Tongue (tissue), 2 donors: ENCODE data around the gene SLCO3A1. TPM values are rescaled to one million over a fixed set of nuclear protein-coding genes. Genes with fewer than 3 reads are reported as not detected.
A peak's percentile ranks its signal among the peaks of the same experiment; 100 is the strongest.

Experiments used
- DNase-seq: peaks from one replicate; pipeline ENCODE4 v3.0.0-alpha.2; 2015
- total RNA-seq: library from RNA; depleted of rRNA; stranded (reverse); fragments of >200 nt; gene quantifications from one replicate; pipeline ENCODE4 v1.2.3, GENCODE V29; 2014

Gene SLCO3A1
- total RNA-seq, 1 donor from 2014 or later, result 10.7 TPM

DNA sequence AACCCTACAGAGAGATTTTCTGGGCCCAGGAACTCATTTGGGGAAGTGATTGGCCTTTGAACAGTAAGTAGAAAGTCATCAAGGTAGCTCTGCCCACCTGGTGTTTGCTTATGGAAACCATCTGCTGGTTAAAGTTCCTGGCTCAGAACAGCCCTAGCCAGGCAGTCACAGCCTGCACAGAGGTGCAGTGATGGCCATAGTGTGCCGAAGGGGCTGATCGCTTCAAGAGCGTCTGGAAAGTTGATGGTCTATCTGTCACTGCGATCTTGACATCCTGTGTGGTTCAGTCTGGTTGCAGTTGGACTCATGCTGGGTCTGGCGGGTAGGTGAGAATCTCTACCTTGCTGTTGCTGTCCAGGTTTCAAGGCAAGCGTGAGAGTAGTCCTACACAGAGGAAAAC, 151.6 kb downstream of the SLCO3A1 start:
- DNase-seq, result no peak

DNA sequence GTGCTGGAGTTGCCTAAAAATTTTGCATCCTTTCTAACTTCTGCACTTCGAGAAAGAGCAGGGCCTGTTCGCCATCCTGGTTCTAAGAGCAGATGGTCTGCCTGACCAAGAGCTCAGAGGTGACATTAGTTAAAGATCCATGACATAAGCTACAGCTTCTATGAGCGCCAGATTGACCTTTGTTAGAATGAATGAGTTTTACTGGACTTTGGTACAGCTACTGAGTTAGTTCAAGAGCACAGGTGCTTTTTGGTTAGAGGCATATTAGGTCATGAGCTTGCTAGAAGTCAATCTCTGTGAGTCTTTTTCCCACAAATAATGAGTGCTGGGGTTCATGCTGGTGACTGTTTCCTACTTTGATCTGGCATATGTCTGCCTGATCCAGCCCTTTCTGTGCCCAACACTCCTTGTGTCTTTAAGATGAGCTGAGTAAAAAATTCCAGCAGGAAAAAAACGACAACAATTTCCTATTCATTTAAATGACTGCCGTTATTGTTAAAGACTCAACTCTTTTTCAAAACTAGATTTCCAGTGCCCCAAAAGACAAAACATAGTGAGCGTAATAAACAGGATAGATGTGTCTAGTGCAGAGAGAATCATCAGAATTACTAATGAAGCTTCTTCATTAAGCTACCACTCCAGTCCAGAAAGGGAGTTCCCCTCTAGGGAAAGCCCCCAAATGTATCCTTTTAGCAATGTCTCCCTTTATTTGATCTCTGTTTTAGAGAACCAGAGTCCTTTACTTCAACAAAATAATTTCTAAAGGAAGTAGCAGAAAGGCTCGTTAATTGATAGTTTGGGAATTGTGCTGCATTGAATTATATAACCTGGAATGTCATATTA, 152.9 kb downstream of the SLCO3A1 start:
- no peak for DNase-seq

DNA sequence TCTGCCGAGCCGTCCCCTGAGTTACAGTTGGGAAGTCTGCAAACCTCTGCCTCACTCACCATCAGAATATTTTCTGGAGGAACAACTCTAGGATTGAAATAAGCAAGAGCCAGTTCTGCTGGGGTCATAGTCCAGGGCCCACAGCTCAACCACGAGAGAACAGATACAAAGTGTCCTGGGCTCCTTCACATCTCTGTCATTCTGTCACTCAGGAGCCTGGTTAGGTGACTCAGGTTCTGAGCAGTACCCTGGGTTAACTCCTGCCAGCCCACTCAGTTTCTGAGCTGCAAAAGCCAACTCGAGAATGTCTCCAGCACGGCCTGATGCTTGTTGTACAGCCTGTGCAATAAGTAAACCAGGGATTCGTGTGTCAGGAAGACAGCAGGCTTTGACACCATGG, 155.7 kb downstream of the SLCO3A1 start:
- no peak for DNase-seq

DNA sequence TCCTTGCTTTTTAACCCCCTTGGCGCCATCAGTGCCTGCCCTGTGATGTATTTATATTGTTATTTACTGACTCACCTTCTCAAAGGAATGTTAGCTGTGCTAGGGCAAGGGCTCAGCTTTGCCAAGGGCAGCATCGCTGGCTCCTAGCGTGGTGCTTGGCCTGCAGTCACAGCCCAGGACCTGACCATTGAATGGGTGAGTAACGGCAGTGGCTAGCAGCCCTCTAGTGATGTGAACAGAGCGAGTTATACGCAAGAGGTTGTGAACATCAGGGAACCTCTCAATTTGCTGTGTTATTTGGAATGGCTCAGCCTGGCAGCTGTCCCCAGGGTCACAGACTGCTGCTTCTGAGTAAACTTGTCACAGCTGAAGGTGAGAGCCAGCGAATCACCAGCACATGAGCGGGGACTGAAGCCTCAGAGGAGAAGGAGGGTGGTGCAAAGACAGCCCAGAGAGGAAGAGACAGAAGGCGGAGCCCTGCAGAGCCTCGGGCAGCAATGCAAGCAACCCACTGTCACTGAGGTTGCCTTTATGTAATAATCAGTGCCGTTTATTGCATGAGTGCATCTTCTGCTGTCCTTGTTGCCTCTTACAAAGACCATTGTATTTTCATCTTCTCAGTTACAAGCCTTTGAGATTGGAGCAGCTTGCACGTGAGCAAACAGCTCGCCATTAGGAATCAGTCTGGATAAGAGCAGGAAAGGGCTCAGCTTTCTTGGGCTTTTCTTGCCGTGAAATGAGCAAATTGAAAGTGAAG, 158.3 kb downstream of the SLCO3A1 start:
- no peak for DNase-seq

DNA sequence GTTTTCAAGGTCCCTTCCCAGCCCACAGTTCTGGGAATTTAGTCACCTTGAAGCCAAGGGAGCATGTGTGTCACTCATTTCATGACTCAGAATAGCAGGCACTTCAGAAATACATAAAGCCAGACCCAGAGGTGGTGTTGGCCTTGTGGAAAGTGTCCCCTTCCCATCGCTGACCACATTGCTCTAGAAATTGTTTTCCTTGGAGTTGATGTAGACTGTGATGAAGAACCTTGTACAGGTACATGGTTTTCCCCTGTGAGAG, 158.8 kb downstream of the SLCO3A1 start:
- no peak for DNase-seq

DNA sequence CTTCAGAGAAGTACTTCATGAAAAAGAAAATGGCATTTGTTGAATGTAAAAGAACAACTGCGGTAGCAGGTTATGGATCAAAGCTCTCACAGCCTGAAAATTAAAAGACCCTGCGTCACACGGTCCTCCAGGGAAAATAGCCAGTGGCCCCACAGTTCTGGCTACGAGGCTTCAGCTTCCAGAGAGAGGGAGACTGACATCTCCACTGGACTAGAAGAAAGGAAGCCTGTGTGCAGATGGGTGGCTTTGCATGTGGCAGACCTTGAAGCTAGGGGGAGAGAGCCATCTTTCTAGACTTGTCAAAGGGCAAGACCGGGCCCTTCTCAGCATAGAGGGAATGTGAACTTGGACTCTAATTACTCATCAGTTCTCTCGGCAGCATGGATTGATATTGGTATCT, 159.4 kb downstream of the SLCO3A1 start:
- DNase-seq, result no peak

DNA sequence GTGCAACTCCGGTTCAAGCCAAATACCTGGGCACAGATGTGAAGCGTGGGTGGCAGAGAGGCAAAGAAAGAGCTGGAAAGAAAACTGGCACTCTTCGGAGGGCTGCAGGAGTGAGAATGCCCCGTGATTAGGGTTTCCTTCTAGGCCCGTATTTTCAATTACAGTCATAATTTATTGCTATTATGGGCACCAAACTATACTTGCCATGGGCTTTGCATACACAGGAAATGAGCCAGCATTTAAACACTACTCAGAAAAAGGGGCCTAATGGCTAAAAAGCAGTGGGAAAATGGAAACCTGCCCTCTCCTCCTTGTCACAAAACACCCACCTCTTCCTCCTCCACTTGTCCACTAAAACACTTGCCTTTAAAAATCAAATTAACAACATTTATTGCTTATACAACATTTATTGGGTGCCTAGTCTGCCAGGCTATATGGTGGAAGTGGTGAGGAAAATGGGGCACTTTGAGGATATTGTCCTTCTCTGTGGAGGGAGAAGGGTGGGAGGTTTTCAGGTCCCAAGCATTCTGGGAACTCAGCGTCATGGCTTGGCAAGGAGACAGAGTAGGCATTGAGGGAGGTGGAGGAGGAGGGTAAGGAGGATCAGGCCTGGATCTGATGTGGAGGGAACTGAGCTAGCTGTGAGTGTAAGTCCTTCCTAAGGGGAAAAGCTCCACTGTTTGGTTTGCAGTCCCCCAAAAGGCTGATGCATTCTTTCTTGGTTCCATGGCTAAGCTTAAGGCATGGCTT, 160.9 kb downstream of the SLCO3A1 start:
- DNase-seq, result no peak

DNA sequence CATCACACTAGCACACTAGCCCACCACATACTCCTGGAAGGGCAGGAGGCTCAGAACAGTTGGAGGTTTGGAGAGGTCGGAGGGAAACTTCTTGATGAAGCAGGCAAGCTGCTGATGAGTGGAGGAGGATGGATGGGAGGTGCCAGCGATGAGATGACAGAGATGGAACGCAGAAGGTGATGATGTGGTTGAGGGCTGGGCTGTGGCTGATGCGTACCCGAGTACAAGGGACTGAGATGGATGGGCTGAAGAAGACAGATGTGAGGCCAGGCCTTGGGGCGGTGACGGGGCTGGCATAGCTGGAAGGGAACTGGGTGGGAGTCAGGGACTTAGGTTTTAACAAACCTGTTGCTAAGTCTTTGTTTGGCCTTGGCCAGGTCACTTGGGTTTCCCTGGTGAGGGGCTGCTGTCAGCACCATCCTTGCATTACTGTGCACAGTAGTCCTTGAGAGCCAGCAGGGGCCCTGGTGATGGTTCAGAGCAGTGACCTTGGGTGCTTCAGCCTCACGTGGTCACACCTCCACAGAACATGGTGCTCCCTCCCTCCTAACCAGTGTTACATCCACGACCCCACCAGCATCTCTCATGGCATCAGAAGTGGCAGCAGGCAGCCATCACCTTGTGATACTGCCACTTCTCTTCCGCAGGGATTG, 164.5 kb downstream of the SLCO3A1 start:
- DNase-seq, result no peak

DNA sequence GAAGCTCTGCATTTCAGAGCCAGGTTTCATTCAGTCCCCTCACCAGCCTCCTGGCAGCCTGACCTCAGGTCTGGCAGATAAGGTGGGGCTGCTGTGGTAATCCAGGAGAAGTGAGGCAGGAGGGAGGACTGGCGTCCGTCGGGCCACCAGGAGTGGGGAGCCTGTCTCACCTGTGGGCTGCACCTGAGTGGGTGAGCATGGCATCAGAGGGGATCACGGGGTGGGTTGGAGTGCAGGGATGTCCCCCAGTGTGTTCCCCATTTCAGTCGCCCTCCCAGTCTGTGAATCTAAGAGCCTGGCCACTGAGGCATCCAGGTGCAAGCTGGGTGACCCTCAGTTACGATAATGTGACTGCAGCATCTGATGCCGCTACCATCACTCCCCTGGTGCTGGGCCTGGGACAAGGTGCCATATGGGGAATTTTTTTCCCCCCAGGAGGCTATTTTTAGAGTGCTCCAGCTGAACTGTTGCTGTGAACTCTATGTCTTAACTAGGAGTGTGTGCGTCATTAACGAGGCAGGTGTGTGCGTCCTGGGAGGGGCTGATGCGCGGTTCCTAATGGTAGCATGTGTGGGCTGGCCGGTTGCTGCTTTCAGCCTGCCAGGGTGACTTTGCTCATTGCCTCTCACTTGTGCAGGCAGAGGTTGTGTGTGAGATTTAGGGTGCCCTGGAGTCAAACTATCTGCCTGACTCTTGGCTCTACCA, 165.2 kb downstream of the SLCO3A1 start:
- DNase-seq, result peak; percentile 13

DNA sequence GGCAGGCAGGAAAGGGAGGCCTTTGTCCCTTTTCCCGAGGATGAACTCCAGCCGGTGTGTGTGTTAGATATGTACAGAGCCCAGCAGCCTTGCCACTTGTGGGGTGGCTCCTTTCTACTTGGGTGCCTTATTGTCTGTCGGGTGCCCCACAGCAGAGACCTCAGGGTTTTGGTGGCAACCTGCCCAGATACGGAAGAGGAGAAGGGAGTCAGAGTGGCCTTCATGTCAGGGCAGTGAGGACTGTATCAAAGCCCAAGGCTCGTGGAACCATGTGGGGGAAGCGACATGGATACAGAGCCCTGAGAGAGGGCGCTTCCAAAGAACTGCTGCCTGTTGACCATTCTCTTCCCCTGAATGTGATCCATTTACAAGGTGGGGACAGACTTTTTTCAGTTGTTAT, 166.2 kb downstream of the SLCO3A1 start:
- no peak for DNase-seq

DNA sequence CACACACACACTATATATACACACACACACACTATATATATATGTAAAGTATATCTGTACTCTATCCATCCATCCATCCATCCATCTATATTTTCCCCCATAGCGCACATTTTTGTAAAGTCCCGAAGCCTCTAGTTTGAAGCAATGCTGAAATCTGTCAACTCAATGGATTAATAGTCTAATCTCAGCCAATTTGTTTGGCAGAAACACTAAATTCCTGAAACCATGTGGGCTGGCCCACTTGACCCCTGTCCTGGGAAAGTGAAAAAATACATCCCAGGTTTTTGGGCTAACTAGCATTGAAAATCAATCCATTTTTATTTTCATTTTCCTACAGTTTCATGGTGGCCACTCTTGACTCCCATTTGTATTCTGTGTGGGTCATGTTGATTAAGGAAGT, 166.7 kb downstream of the SLCO3A1 start:
- DNase-seq, result no peak

DNA sequence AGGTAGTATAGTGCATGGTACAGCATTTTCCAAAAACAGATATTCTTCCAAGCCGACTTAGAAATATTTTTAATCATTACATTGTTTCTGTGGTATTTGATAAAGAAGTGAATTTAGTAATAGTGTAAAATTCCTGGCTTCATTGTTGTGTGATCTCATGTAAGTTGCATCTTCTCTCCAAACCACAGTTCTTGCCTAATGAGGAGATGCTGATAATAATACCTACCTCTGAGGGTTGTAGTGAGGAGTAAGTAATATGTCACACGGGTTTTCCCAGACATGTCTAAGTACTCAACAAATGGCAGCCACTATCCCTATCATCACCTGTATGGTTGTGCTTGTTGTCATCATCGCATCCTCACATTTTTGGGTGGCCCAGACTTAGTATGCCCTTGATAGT, 167.3 kb downstream of the SLCO3A1 start:
- no peak for DNase-seq

DNA sequence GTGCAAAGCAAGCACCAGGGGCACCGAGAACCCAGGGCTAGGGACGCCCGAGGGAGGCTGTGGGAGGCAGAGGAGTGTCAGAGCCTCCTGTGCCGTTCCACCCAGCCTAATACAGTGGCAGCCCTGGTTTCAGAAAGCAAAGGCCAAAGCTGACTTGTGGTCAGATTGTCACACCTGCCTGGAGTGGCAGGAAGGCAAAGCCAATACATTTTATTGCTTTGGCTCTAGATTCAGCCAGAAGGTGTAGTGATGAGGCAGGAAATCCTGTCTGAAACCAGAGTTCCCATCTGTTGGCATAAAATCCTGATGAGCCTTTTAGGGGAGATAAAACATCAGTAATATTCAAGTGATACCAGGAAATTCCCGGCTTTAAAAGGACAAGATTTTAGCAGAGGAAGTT, 168.3 kb downstream of the SLCO3A1 start:
- no peak for DNase-seq

DNA sequence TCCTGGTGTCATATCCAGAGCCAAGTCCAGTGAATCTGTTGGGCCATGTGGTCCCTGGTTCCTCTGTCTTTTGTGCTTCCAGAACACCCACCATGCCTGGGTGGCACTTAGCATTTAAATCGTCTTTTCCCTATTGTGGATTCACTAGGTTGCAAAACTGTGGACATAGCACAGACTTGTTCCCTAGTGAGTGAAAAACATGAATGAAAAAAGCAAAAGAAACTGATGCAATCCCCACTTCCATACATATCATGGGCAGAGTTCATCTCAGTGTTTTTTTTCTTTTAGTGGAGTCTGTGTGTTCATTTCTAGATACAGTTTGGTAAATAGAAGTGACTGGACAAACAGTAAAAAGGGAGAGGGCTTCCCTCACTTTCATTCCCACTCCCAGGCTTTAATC, 170.5 kb downstream of the SLCO3A1 start:
- DNase-seq, result no peak

DNA sequence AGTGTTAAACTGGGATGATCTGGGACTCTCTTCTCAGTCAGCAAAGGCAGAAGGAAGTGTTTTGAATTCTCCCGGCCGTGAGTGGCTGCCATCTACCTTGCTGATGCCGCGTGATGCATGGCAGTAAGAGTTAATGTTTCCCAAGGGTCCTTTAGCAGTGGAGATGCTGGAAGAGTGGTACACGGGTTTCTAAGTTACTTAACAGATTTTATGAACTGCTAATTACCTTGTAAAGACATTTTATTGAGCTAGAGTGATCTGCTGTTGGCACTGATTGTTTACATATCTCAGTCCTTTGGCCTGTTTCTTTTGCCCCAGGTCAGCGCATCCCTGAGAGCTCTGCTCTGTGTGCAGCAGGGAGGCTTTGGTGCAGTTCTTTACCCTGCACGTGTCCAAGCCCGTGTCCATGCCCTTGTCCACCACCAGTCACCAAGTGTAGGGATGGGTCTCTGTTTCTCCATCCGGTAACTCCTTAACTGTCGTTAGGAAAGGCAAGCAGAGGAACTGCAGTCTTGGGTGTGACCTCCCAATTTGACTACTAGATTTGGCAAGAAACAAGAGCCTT, 172.3 kb downstream of the SLCO3A1 start:
- no peak for DNase-seq

DNA sequence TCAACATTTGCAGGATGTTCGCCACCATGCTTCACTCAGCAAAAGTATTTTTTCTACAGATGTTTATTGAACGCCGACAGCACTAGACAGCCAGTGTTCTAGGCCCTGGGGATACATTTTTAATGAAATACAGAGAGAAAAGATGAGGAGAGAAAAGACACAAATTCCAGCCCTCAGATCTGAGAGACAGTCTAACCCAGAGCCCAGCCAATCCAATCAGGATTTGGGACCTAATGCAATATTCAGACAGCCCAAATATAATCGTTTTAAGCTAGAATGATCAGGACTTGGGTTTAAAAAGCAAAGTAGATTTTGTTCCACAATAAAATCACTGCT, 174.8 kb downstream of the SLCO3A1 start:
- no peak for DNase-seq

DNA sequence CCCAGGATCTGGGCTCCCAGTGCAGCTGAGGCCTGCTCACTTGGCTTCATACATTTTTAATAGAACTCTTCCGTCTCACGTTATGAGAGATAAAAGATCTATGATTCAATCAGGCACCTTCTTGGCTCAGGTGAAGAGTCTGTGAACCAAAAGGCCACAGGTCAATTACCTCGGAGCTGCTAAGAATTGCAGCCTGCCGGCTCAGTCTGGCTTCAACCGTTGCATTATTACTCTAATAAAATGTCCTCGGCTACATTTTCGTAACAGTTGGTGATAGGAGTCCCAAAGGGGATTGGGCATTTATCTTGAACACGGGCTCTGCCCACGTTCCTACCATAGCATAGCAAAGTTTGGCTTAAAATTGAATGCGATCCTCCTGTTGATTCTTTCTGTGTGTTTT, 176.3 kb downstream of the SLCO3A1 start:
- no peak for DNase-seq

DNA sequence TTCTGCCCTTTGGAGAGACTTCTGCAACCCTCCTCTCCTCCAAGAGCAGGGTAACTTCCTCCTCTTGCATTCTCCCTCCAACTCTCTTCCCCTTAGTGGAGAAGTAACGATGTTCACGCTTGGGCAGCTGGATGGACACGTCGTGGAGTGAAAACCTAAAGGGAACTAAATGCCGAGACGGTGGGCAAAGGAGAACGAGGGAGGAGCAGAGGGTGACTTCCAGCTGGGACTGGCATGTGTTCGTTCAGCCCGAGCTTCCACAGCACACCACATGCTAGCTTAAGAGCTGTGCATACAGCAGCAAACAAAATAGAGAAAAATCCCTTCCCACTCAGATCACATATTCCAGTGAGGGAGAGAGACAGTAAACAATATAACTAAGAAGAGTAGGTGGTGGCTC, 179.8 kb downstream of the SLCO3A1 start:
- no peak for DNase-seq

DNA sequence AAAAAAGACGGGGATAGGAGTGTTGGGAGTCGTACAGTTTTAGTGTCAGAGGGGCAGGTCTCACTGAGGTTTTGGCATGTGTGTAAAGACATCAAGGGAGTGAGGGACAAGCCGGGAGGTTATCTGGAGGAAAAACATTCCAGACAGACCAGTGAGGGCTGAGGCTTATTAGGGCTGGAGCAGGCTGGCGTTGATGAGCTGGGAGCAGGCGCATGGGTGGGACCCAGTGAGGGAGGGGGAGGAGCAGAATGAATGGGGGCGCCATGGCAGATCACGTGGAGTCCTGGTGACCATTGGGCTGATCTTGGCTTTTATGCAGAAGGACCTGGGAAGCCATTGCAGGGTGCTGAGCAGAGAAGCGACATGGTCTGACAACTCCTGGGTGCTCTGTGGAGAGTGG, 180.2 kb downstream of the SLCO3A1 start:
- no peak for DNase-seq

DNA sequence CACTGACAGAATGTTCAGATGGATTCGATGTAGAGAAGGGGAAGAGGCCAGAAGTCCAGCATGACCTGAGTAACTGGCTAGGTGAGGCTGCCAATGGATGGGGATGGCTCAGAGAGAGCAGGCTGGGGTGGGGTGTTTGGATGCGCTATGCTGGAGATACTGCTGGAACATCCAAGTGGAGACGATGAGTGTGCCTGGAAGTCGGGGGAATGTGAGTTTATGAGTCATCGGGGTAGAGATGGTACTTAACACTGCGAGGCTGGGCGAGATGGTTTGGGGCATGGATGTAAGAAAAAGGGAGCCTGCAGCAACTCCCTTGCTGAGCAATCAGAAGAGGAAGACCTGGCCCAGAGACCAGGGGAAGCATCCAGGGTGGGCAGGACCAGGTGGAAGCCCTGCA, 180.7 kb downstream of the SLCO3A1 start:
- no peak for DNase-seq

DNA sequence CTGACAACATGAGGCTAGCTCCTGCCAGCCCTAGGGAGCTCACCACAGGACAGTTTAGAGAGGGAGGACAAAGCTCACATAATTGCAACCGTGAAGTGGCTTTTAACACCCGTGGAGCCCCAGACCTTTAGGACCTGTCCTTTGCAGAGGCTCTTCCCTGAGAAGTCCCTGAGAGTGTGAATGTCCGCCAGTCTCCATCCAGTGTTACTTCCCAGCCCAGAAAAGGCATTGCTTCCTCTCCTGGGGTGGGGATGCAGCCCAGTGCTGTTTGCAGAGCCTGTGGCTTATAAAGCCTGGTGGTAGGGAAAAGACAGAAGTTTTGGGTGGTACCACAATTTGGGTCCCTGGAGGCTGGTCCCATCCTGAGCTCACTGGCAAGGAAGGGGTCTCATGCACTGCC, 182.0 kb downstream of the SLCO3A1 start:
- DNase-seq, result no peak

DNA sequence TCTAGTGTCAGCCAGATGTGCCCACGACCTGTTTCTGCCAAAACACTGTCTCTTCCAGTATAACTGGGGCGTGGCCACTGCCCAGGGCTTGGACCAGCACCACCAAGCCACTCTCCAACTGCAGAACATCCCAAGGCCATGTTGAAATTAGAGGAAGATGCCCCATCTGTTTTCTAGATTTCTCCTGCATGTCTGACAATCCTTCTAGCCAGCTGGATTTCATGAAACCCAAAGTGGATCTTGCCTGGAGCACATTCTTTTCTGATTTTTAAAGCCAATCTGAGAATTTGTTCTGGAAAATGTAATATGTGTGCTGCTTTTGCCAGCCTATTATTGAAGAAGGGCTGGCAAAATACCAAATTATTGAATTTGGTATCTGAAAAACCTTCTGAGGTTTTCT, 182.5 kb downstream of the SLCO3A1 start:
- no peak for DNase-seq
